HEK293 (cell line): ENCODE measurements around the gene CADPS2.

Experiments used
- HOXA7 ChIP-seq: sonication (generic); formaldehyde crosslinking; IDR thresholded peaks from 2 replicates; pipeline ENCODE4 v1.8.1; 2022; ENCODE audit warnings: missing genetic modification reagents, borderline replicate concordance
- SP3 ChIP-seq: fragments of 450-650 bp; formaldehyde crosslinking; IDR thresholded peaks from 2 replicates; pipeline ENCODE4 v1.5.1; 2016; ENCODE audit warnings: missing biosample characterization, missing genetic modification characterization
- ZNF423 ChIP-seq: fragments of 450-650 bp; formaldehyde crosslinking; IDR thresholded peaks from 2 replicates; pipeline ENCODE4 v1.5.1; 2016; ENCODE audit warnings: missing biosample characterization, missing genetic modification characterization
- ZNF529 ChIP-seq: fragments of 450-650 bp; formaldehyde crosslinking; IDR thresholded peaks from 2 replicates; pipeline ENCODE4 v1.5.1; 2017; ENCODE audit warnings: missing genetic modification characterization, missing biosample characterization; ENCODE audit not compliant: insufficient replicate concordance
- TF ChIP-seq, protein P1 (sequence below): fragments of 450-650 bp; formaldehyde crosslinking; IDR thresholded peaks from 2 replicates; pipeline ENCODE4 v1.5.1; 2016; ENCODE audit warnings: missing biosample characterization, missing genetic modification characterization
- TF ChIP-seq, protein P2 (sequence below): fragments of 450-650 bp; formaldehyde crosslinking; IDR thresholded peaks from 2 replicates; pipeline ENCODE4 v1.5.1; 2017; ENCODE audit warnings: missing biosample characterization, missing genetic modification characterization

DNA sequence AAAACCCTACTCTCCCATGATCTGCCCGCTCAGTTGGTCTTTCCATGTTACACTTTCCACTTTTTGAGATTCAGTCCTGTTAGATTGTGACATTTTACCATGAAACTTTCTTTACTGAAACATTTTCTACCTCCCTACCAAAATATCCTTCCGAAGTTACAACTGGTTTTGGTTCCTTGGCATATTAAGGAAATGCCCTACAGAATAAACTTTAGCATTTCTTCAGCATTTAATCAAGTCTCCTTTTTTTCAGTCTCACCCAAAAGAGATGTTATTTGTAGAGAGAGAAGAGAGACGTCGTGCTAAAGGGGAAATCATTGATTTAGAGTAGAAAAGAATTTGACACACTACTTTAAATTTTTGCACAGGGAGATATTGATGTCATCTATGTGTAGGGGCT, 572.0 kb downstream of the CADPS2 start:
- TF ChIP-seq, protein P1, sequence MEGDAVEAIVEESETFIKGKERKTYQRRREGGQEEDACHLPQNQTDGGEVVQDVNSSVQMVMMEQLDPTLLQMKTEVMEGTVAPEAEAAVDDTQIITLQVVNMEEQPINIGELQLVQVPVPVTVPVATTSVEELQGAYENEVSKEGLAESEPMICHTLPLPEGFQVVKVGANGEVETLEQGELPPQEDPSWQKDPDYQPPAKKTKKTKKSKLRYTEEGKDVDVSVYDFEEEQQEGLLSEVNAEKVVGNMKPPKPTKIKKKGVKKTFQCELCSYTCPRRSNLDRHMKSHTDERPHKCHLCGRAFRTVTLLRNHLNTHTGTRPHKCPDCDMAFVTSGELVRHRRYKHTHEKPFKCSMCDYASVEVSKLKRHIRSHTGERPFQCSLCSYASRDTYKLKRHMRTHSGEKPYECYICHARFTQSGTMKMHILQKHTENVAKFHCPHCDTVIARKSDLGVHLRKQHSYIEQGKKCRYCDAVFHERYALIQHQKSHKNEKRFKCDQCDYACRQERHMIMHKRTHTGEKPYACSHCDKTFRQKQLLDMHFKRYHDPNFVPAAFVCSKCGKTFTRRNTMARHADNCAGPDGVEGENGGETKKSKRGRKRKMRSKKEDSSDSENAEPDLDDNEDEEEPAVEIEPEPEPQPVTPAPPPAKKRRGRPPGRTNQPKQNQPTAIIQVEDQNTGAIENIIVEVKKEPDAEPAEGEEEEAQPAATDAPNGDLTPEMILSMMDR (tag by site-specific recombination), result no peak
- TF ChIP-seq SP3 (tag by site-specific recombination) (no peak), ZNF423 (no peak), HOXA7 (no peak), ZNF529 (tag by site-specific recombination) (no peak)
- TF ChIP-seq, protein P2, sequence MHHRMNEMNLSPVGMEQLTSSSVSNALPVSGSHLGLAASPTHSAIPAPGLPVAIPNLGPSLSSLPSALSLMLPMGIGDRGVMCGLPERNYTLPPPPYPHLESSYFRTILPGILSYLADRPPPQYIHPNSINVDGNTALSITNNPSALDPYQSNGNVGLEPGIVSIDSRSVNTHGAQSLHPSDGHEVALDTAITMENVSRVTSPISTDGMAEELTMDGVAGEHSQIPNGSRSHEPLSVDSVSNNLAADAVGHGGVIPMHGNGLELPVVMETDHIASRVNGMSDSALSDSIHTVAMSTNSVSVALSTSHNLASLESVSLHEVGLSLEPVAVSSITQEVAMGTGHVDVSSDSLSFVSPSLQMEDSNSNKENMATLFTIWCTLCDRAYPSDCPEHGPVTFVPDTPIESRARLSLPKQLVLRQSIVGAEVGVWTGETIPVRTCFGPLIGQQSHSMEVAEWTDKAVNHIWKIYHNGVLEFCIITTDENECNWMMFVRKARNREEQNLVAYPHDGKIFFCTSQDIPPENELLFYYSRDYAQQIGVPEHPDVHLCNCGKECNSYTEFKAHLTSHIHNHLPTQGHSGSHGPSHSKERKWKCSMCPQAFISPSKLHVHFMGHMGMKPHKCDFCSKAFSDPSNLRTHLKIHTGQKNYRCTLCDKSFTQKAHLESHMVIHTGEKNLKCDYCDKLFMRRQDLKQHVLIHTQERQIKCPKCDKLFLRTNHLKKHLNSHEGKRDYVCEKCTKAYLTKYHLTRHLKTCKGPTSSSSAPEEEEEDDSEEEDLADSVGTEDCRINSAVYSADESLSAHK (tag by site-specific recombination), result no peak
